ENCODE measurements around the gene KLHL20.
"Not testable (repeated sequence)": the region's sequence is repeated elsewhere in the genome, so short reads cannot be mapped to it uniquely, and the experiment has no call there.

The KLHL20 gene, protein sequence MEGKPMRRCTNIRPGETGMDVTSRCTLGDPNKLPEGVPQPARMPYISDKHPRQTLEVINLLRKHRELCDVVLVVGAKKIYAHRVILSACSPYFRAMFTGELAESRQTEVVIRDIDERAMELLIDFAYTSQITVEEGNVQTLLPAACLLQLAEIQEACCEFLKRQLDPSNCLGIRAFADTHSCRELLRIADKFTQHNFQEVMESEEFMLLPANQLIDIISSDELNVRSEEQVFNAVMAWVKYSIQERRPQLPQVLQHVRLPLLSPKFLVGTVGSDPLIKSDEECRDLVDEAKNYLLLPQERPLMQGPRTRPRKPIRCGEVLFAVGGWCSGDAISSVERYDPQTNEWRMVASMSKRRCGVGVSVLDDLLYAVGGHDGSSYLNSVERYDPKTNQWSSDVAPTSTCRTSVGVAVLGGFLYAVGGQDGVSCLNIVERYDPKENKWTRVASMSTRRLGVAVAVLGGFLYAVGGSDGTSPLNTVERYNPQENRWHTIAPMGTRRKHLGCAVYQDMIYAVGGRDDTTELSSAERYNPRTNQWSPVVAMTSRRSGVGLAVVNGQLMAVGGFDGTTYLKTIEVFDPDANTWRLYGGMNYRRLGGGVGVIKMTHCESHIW

GRCh38 chr1:173714759-173715537 lies at the start of gene KLHL20:
Gene KLHL20, plus strand, starts transcription at chr1:173714981. Its CDS starts 1,063 bp downstream, at chr1:173716044.
- Histone ChIP-seq H3K79me2 (peaks cover 2% of the 10 kb centered on the region), H3K36me3 (ENCODE audit: control insufficient read depth, insufficient read depth, low read length) (no peaks in the 10 kb centered on the region), H3K4me1 (peaks cover 4% of the 10 kb centered on the region), H2AFZ (peak within 1 kb of the TSS; percentile 99), H3K9ac (peak within 1 kb of the TSS; percentile 53), H3K4me3 (ENCODE audit: low read depth, low read length) (peak within 1 kb of the TSS; percentile 78), H3K27ac (peak within 1 kb of the TSS; percentile 78), H3K9me3 (ENCODE audit: control insufficient read depth, low read length) (no peaks in the 10 kb centered on the region), H3K4me2 (ENCODE audit: low read length) (peak within 1 kb of the TSS; percentile 61), H3K27me3 (ENCODE audit: control insufficient read depth, insufficient read depth, low read length) (no peaks in the 10 kb centered on the region)
- TF ChIP-seq, protein P1, sequence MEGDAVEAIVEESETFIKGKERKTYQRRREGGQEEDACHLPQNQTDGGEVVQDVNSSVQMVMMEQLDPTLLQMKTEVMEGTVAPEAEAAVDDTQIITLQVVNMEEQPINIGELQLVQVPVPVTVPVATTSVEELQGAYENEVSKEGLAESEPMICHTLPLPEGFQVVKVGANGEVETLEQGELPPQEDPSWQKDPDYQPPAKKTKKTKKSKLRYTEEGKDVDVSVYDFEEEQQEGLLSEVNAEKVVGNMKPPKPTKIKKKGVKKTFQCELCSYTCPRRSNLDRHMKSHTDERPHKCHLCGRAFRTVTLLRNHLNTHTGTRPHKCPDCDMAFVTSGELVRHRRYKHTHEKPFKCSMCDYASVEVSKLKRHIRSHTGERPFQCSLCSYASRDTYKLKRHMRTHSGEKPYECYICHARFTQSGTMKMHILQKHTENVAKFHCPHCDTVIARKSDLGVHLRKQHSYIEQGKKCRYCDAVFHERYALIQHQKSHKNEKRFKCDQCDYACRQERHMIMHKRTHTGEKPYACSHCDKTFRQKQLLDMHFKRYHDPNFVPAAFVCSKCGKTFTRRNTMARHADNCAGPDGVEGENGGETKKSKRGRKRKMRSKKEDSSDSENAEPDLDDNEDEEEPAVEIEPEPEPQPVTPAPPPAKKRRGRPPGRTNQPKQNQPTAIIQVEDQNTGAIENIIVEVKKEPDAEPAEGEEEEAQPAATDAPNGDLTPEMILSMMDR (IDR thresholded peaks at IDR 0.05): no peak

GRCh38 chr1:173666646-173667045 lies 48.1 kb upstream of the KLHL20 start:
- no peaks in the 10 kb centered on the region for H3K27me3 ChIP-seq (ENCODE audit: control insufficient read depth, insufficient read depth, low read length)
- no peak overlapping the region for H3K4me2 ChIP-seq (ENCODE audit: low read length)
- peaks cover 2% of the 10 kb centered on the region for H3K79me2 ChIP-seq
- no peak overlapping the region for H3K9ac ChIP-seq
- no peaks in the 10 kb centered on the region for H3K36me3 ChIP-seq (ENCODE audit: control insufficient read depth, insufficient read depth, low read length)
- H3K4me1 ChIP-seq: peaks cover 2% of the 10 kb centered on the region
- H2AFZ ChIP-seq: no peak overlapping the region
- TF ChIP-seq, protein P1 (IDR thresholded peaks at IDR 0.05): no peak
- no peak overlapping the region for H3K4me3 ChIP-seq (ENCODE audit: low read depth, low read length)
- no peak overlapping the region for H3K27ac ChIP-seq
- no peaks in the 10 kb centered on the region for H3K9me3 ChIP-seq (ENCODE audit: control insufficient read depth, low read length)

- Histone ChIP-seq H3K4me2 (ENCODE audit: low read length) (peak within 1 kb of the TSS; percentile 90), H3K9me3 (ENCODE audit: control insufficient read depth, low read length) (no peaks in the 10 kb centered on the region), H3K4me1 (peaks cover 2% of the 10 kb centered on the region), H3K79me2 (peaks cover 2% of the 10 kb centered on the region), H2AFZ (peak within 1 kb of the TSS; percentile 82), H3K4me3 (ENCODE audit: low read depth, low read length) (peak within 1 kb of the TSS; percentile 79), H3K36me3 (ENCODE audit: control insufficient read depth, insufficient read depth, low read length) (no peaks in the 10 kb centered on the region), H3K27ac (peak within 1 kb of the TSS; percentile 69), H3K9ac (no peak within 1 kb of the TSS), H3K27me3 (ENCODE audit: control insufficient read depth, insufficient read depth, low read length) (no peaks in the 10 kb centered on the region)
- TF ChIP-seq, protein P1 (IDR thresholded peaks at IDR 0.05): no peak
These were observed 45.3 kb upstream of the KLHL20 start, which contains the start of gene ANKRD45 for GRCh38 chr1:173669491-173669941. Gene ANKRD45, minus strand, starts transcription at chr1:173669851. Its CDS starts 10,433 bp downstream, at chr1:173659418.

- not testable (repeated sequence) for H3K9me3 ChIP-seq (ENCODE audit: control insufficient read depth, low read length); H3K4me1 ChIP-seq; H3K9ac ChIP-seq; H3K79me2 ChIP-seq; H3K36me3 ChIP-seq (ENCODE audit: control insufficient read depth, insufficient read depth, low read length); H3K4me3 ChIP-seq (ENCODE audit: low read depth, low read length); H3K27me3 ChIP-seq (ENCODE audit: control insufficient read depth, insufficient read depth, low read length); H3K4me2 ChIP-seq (ENCODE audit: low read length); H3K27ac ChIP-seq; H2AFZ ChIP-seq
These were observed 40.3 kb upstream of the KLHL20 start for GRCh38 chr1:173674496-173674895.

DNA sequence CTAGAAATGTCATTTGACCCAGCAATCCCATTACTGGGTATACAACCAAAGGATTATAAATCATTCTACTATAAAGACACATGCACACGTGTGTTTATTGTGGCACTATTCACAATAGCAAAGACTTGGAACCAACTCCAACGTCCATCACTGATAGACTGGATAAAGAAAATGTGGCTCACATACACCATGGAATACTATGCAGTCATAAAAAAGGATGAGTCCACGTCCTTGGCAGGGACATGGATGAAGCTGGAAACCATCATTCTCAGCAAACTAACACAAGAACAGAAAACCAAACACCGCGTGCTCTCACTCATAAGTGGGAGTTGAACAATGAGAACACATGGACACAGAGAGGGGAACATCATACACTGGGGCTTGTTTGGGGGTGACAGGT lies 34.6 kb upstream of the KLHL20 start:
- H3K9ac ChIP-seq; H3K27ac ChIP-seq; H3K4me3 ChIP-seq (ENCODE audit: low read depth, low read length); H2AFZ ChIP-seq; H3K4me2 ChIP-seq (ENCODE audit: low read length); H3K27me3 ChIP-seq (ENCODE audit: control insufficient read depth, insufficient read depth, low read length); H3K36me3 ChIP-seq (ENCODE audit: control insufficient read depth, insufficient read depth, low read length); H3K79me2 ChIP-seq; H3K4me1 ChIP-seq; H3K9me3 ChIP-seq (ENCODE audit: control insufficient read depth, low read length): not testable (repeated sequence)

All from parathyroid adenoma (tissue), 2 donors.